HG02973 (cell line): Measurements from ENCODE around the gene AMOTL2.

Source experiments
- ATAC-seq: cut with Tn5 transposase; IDR thresholded peaks from one replicate; pipeline ENCODE4 v1.9.1; 2021; ENCODE audit warnings: moderate library complexity; ENCODE audit not compliant: unreplicated experiment

AMOTL2 gene

DNA sequence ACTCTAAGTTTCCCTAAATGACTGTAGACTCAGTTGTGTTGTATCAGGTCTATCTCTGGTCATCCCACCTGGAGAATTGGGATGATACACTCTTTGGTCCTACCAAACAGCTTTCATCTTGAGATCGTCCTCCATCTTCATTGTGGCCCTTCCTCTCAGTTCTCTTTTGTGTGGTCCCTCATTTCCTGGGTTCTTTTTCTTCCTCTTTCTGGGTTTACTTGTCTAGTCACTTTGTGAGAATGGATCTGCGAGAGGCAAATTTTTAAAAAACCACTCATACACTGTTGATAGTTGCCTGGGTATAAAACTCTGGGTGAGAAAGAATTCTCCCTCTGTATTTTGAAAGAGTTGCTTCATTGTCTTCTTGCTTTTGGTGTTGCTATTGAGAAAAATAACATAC, 6.0 kb upstream of the AMOTL2 start:
- no peak for ATAC-seq

DNA sequence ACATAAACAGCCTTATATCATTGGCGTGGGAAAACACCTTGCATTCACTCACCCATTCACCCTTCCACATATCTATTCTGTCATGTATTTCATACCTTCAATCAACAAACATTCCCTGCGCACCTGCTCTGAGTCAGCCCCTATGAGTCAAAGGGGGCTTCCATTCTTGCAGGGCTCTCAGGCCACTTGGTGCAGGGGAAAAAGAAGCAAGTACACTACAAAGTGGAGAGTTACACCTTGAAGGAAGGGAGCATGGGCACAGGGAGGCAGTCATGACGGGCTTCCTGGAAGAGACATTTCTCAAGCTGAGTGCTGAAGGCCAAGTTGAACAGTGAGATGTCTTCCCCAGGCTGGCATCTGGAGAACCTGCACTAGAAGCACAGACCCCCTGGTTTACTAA, 4.6 kb upstream of the AMOTL2 start:
- no peak for ATAC-seq

DNA sequence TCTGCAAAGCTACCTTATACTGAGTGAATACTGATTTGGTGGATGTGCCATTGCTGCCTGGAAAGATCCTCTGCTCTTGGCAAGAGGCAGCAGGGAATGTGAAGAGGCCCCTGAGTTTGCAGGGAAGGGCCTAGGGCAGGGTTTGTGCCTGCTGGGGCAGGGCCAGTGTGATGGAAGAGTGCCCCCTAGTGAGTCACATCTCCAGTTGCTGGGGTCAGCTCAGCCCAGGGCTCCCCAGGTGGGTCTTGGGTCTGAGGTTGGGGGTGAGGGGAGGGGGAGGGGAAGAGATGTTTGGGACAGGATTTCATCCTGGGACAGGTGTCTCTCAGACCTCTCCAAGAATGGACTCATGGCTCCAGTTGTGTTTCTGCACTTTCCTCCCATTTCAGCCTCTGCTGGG, 4.1 kb upstream of the AMOTL2 start:
- no peak for ATAC-seq

DNA sequence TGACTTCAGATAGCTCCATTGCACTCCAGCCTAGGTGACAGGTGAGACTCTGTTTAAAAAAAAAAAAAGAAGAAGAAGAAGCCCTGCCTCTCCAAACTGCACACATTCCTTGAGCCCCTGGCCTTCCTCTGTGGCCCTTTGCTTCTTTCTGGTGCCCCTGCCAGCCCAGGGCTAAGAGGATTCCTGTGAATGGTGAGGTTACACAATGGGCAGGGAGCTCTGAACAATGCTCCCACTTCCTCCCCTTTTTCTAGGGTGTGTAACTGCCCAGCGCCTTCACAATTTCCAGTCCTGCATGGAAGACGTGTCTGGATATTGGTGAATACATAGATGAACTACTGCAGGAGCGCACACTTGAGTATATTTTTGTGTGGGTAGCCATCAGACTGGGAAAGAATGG, 3.6 kb upstream of the AMOTL2 start:
- no peak for ATAC-seq

DNA sequence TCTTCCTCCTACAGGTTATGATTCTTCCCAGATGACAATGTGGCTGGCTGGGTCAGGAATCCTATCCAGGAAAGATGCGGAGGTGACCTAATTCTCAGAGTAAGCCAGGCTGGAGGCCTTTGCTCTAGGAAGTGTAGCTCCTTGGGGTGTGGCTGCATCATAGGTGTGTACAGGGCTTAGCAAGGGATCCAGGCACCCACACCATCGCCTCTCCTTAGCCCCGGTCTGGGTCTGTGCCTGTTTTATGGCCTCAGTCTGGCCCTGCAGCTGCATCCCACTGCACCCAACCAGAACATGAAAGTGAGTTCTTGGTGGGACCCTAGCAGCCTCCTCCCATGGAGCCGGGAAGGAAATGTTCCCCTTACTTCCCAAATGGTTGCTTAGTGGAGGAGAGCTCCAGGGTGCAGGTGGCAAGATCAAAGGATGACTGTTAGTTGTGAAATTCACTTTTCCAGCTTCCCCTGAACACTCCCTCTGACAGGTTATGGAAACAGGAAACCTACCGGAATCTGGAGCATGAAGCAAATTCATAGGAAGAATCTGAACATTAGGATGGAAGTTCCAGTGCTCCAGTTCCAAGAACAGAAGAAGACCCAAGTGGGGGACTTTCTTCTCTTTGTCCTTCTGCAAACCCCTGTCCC, 2.7 kb upstream of the AMOTL2 start:
- ATAC-seq: no peak

DNA sequence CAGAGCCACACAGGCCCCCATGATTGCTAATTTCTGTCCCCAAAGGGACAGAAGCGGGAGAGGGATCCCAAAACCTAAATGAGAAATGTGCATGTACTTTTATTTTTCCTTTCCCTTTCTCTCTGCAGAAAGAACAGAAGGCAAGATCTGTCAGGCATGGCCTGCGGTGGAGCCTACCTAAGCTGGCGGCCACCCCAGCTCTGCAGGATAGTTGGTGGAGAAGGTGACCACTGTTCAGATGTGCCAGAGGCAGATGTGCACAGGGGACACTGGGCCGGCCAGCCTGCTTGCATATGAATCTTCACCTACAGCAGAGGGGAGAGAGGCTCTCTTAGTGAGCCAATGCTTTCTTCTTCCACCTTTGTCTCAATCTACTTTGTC, 2.1 kb upstream of the AMOTL2 start:
- no peak for ATAC-seq

DNA sequence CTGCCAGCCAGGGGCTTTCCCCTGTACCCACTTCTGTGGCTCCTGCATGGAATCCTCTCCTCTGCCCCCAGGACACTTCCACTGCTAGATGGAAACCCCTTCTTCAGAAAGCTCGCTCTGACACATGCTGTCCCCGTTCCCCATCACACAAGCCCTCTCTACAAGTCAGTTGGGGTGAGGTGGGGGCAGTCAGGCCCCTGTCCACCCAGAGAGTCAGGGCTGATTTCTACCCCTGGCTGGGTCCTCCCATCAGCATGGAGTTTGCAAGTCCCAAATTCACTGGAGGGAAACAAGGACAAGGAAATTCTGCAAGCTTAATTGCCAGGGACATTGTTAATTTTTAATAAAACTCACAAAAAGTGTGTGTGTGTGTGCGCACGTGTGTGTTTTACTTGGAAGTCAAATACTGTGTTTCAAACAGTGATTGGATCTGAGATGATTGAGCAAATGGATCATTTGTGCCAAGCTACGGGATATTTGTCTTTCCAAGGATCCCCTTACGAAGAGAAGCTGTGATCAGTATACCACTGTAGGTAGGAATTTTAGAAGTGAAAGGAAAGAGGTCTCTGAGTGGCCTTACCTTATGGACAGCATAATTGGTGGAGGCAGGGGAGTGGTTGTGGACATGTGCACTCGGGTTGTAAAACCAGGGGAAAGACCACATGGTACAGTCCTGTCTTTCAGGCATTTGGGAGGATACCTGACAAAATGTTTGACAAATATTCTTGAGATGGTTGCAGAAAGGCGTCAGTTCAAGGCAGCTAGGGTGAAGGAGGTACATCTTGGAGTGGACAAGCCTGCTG, 1.5 kb upstream of the AMOTL2 start:
- no peak for ATAC-seq

DNA sequence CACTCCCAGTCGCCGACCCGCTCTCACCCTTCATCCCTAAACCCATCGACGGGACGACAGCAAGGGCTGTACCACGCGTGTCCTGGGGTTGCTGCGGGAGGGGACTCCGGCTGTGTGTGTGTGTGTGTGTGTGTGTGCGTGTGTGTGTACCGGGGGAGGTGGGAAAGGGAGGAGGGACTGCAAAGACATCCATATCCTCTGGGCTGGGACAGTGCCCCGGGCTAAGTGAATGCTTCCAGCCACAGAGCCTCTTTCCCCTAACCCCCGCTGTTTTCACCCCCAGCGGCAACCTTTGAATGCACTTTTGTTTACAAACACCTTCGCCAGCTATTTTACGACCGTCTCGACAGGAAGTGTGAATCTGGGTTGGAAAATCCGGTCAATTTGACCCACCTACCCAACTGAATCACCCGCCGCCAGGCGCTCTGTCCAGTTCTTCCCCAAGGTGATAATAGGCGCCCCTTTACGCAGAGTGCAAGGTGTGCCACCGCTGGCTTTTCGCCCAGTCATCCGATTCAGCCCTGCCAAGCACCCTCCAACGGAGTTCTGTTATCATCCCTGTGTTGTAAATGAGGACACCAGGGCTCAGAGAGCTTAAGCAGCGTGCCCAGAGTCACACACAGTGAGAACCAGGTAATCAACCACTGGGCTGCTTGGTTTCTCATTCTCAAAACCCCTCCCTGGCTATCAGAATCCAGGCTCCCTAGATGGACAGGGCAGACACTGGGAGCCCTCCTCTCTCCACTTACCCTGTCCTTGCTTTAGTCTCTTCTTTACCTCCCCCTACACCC, 739 bp upstream of the AMOTL2 start:
- no peak for ATAC-seq

DNA sequence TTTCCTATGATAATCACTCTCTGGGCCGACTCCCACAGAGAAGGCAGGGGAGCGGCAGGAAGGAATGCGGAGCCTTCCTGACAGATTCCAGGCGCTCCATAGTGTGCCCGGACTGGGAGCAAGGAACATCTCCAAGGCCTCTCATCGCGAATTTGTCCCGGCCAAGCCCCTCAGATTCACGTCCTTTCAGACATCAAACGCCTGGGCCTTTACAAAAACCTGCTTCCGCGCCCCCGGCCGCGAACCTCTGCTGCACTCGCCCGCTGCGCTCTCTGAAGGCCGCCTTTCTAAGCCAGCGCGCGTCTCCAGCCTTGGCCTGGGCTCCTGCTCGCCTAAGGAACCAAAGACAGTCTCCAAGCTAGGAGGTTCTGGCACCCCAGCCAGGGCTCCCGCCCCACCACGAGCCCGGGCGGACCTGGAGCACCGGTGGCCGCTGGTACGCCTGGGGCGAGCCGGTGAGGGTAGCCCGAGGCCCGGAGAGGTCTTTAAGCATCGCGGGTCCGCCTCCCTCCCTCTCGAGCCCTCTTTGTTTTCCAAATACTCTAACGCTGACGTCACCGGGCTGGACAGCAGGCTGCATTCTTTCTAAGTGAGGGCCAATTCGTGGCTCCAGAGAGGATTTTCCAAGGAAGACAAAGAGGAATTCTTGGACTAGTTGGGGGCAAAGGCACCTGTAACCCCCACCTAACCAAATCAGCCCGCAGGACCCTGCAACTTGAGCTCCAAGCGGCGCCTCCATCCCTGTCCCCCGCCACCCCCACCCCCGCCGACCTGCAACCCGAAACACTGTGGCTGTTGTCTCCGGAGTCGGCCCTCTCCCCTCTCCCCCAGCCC, 759 bp downstream of the AMOTL2 start:
- ATAC-seq: no peak

DNA sequence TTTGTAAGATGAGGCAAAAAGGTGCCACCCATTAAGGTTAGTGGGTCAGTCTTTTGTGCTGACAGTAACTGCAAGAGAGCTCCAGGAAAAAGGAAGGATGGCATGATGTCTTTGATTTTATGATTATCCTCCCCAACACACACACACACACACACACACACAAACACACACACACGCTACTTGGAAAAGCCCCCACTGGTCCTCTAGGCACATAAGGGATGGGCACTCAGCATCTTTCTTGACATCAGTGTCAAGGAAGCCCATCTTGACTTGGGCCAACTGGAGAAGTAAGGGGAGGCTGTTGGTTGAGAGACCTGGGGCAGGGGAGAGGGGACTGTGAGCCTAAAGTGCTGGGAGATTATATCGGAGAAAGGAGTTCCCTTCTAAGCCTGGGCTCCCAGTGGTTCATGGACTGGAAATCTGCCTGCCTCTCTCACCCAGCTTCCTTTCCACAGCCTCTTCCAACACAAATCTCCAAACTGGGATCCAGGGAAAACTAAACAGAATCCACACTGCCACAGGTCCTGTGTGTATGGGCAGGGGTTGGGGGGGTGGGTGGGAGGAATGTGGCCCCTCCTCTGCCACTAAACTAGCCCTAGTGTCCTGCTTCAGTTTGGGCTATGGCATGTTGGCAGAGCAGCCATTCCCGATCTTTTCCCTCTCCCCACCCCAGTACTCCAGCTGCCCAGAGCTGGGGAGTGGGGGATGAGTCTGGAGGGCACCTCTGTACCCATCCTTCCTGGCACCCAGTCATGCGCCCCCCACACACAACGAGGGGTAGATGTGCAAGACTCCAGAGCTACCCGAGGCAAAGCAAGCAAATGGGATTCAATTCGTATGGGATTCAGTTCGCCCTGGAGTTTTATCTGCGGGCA, 1.6 kb downstream of the AMOTL2 start:
- ATAC-seq: no peak

DNA sequence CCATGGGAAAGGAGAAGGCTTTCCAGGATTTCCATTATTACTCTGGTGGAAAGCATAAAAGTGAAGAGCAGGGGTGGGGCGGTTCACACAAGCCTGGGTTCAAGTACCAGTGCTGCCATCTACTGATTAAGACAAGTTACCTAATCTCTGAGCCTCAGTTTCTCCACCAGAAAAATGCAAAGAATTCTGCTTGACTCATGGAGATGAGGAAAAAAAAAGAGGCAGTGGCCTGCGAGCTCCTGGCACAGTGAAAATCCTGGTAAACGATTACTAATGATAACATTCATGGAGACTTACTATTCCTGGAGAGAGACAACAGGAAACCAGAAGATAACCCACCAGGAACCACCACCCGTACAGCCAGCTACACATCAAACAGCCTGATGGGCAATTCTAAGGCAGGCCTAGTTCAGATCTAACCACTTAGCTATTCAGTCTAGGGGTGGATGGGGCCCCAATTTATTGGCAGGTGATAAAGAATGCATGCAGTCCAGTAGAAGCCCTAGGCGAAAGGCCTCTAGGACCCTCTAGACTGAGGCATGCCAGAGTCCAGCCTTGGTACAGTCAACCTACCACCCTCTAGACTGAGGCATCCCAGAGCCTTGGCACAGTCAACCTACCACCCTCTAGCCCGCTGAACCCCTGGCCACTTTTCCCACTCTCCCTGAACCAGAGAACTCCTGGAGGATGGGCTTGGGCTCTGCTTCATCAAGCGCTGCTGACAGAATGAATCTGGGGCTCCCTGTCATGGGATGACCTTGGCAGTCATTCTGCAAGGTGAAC, 2.5 kb downstream of the AMOTL2 start:
- no peak for ATAC-seq

DNA sequence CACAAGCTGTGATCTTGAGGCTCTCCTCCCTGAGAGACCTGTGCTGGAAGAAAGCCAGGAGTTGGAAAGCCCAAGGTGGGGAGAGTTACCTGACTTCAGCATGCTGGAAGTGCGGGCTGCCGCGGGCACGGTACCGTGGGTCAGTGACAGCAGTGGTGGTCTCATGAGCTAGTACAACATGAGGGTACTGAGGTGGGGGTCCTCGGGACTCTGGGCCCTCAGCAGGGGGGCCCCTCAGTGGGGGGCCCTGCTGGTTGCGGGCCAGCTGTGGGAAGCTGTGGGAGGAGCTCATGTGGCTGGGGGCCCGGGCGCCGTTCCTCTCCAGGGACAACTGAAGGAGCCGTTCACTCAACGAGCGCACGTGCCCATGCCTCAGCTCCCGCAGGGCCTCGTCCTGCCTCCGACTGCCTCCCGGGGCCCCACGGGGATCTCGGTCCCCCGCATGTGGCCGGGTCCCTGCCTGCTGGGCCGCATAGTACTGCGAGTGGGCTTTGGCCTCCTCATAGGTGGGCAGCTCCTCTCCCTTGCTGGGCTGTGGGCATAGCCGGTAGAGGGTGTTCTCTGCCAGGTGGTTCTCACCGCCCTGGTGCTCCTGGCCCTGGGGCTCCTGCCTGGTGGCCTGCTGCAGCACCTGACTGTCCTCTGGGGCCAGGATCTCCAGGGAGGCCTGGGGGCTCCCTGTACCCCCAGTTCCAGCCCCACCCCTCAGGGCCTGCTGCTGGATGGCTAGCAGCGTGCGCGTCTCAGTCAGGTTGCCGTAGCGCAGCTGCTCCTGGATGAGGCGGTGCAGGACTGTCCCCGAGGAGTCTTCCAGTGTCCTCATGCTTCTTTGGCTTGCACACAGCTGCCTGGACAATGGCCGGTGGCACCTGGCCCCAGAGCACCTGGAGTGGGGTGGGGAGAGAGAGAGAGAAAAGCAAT, 3.4 kb downstream of the AMOTL2 start:
- no peak for ATAC-seq

DNA sequence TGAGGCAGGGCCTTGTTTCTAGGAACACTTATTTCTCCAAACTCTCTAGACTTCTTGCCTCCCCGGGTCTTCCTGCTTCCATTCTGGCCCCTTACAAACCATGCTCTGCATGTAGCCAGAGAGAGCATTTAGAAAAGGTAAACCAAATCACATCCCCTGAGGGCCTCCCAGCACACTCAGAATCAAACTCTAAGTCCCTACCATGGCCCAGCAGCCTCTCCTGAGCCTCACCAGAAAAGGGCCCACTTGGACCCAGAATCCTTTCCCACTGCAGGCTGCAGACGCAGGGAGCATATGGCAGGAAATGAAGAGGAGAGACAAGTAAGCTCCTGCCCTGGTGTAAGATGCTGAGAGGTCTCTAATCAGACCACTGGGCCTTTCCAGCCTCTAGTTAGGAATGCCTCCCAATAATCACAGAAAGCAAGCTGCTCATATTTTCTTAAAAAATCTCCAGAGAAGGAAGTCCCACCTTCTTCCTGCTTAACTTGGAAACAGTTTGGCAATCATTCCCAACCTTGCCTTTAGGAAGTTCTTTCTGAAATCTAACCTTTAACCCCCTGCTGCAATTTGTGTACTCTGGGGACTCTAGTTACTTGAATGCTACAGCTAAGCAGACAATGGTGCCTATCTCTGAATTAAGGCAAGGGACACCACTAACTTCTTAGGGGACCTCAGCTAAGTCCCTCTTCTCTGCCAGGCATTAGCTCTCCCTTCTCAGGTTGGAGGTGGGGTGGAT, 4.2 kb downstream of the AMOTL2 start:
- no peak for ATAC-seq

DNA sequence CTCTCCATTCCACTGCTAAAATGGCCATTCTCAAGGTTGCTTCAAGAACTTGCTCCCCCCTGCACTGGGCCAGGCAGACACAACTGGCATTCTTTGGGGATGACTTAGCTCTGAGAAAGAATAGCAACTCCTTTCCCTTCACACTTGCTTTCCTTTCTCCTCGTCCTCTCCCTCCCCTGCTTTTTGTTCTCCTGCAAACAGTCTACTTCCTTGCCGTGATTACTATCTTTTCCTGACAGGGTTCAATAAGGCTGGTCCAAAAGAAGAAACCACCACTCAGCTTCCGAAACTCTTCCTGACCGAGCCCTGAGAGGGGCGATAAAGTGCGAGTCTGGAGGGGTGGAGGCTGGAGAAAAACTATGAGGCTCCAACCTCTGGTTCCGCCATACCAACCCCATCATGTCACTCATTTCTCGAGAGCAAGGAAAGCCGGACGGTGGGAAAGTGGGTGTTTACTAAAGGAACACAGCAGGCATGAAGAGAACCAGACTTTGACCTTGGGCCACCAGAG, 5.0 kb downstream of the AMOTL2 start:
- no peak for ATAC-seq

DNA sequence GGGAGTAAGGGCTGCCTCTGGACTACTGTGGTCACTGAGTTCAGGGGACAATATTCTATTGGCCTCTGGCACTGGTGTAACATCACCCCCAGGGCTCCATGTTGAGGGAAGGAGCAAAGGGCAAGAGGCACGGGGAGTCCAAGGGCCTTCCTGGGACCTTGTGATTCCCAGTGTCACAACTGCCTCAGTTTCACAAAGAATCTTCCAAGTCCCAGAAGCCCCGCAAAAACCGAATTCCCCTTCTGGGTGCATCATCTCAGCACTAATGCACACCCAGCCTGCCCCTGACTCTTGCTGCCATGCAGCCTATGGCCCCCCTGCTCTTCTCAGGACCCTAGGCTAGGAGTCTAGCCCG, 5.5 kb downstream of the AMOTL2 start:
- no peak for ATAC-seq

DNA sequence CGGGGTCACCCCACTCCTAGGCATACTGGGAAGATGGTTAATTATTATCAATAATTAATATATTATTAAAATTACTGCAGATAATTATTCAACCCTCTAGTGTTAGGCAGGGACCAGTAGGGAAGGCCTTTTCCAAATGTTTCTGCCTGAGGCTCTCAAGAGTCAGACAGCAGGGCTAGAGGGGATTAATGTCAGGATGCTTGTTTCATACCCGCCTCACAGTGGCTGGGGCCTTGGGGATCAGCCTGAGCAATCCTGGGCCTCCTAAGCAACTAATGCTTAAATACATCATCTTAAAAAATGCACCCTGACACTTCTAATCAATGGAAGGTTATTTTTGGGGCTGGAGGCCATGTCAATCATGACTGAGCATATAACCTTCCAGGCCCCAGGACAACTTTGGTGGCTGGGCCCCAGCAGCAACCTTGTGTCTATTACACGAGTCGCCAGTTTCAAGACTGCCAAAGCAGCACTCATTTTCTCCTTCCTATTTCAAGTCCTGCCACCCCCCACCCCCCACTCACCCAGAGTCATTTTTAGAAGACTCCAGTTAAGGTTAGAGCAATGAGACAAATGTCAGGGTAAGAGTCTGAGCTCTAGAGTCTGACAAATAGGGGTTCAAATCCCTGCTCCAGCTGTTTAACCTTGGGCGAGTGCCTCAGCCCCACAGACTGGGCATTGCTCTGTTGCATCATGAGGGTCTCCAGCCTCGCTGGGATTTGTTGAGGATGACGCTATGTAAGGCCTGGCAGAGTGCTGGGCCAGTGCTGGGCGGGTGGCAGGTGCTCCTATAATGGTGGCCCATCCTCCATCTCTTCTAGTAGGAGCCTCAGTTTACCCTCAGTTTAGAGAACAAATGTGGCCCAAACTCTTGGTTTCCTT, 6.1 kb downstream of the AMOTL2 start:
- no peak for ATAC-seq
